Nephron progenitor cell (in vitro differentiated cells): Measurements from ENCODE around the gene MLLT11.

Source experiments
- DNase-seq: peaks from one replicate; pipeline ENCODE4 v3.0.0; 2021
- H3K27ac Mint-ChIP-seq: 2 replicates; pipeline ENCODE4 v1.8.0; 2021; ENCODE audit warnings: mild to moderate bottlenecking, moderate library complexity, mixed read lengths
- H3K27me3 Mint-ChIP-seq: 2 replicates; pipeline ENCODE4 v1.8.0; 2021; ENCODE audit warnings: mild to moderate bottlenecking, low read depth, mixed read lengths; ENCODE audit not compliant: poor library complexity
- H3K36me3 Mint-ChIP-seq: 2 replicates; pipeline ENCODE4 v1.8.0; 2021; ENCODE audit warnings: low read depth, mixed read lengths
- H3K4me1 Mint-ChIP-seq: 2 replicates; pipeline ENCODE4 v1.8.0; 2021; ENCODE audit warnings: mixed read lengths
- H3K4me3 Mint-ChIP-seq: 2 replicates; pipeline ENCODE4 v1.8.0; 2021; ENCODE audit warnings: mild to moderate bottlenecking, moderate library complexity, mixed read lengths
- H3K9me3 Mint-ChIP-seq: 2 replicates; pipeline ENCODE4 v1.8.0; 2021; ENCODE audit warnings: mild to moderate bottlenecking, moderate library complexity, mixed read lengths
- CTCF ChIP-seq: fragments of 200-600 bp; sonication (generic); IDR thresholded peaks from 2 replicates; pipeline ENCODE4 v1.5.0; 2021; ENCODE audit warnings: antibody characterized with exemption

MLLT11 gene

GRCh38 chr1:151060007-151060656 lies at the start of gene MLLT11:
Gene MLLT11 (plus strand): TSS chr1:151060397. CDS start chr1:151067225, 6,828 bp downstream.
- no peaks in the 10 kb centered on the region for H3K9me3 Mint-ChIP-seq
- peak within 1 kb of the TSS; percentile 87 for H3K27ac Mint-ChIP-seq
- peaks cover 32% of the 10 kb centered on the region for H3K36me3 Mint-ChIP-seq
- TF ChIP-seq CTCF, result no peak
- H3K27me3 Mint-ChIP-seq, result no peaks in the 10 kb centered on the region
- peak within 1 kb of the TSS; percentile 87 for H3K4me3 Mint-ChIP-seq
- DNase-seq, result peak; percentile 75
- H3K4me1 Mint-ChIP-seq, result peaks cover 79% of the 10 kb centered on the region

- Mint-ChIP-seq H3K36me3 (no peaks in the 10 kb centered on the region), H3K27me3 (peaks cover 6% of the 10 kb centered on the region), H3K4me1 (peaks cover 64% of the 10 kb centered on the region), H3K9me3 (no peaks in the 10 kb centered on the region), H3K4me3 (no peak overlapping the region), H3K27ac (no peak overlapping the region)
- no peak for TF ChIP-seq CTCF
- no peak for DNase-seq
These were observed 48.9 kb upstream of the MLLT11 start for GRCh38 chr1:151011154-151011850.

- H3K27ac Mint-ChIP-seq, result peak overlapping the region; percentile 91
- peaks cover 6% of the 10 kb centered on the region for H3K27me3 Mint-ChIP-seq
- no peaks in the 10 kb centered on the region for H3K9me3 Mint-ChIP-seq
- no peak overlapping the region for H3K4me3 Mint-ChIP-seq
- H3K4me1 Mint-ChIP-seq, result peaks cover 48% of the 10 kb centered on the region
- peaks cover 2% of the 10 kb centered on the region for H3K36me3 Mint-ChIP-seq
- no peak for DNase-seq
- TF ChIP-seq CTCF, result no peak
These were observed 47.3 kb upstream of the MLLT11 start for GRCh38 chr1:151012684-151013471.

- TF ChIP-seq CTCF, result no peak
- Mint-ChIP-seq H3K36me3 (peaks cover 8% of the 10 kb centered on the region), H3K4me3 (no peak overlapping the region)
These were observed 46.7 kb upstream of the MLLT11 start for GRCh38 chr1:151013518-151013917.

GRCh38 chr1:151024540-151025146 lies 35.6 kb upstream of the MLLT11 start:
- no peak overlapping the region for H3K27ac Mint-ChIP-seq
- H3K27me3 Mint-ChIP-seq, result no peaks in the 10 kb centered on the region
- H3K4me1 Mint-ChIP-seq, result no peaks in the 10 kb centered on the region
- no peaks in the 10 kb centered on the region for H3K9me3 Mint-ChIP-seq
- TF ChIP-seq CTCF, result peak; percentile 59
- H3K4me3 Mint-ChIP-seq, result no peak overlapping the region
- peaks cover 65% of the 10 kb centered on the region for H3K36me3 Mint-ChIP-seq
- peak; percentile 79 for DNase-seq

More at GRCh38 chr1:151013518-151013917, 46.7 kb upstream of the MLLT11 start:
- no peak for DNase-seq
- H3K4me1 Mint-ChIP-seq, result peaks cover 42% of the 10 kb centered on the region
- peak overlapping the region; percentile 91 for H3K27ac Mint-ChIP-seq
- peaks cover 6% of the 10 kb centered on the region for H3K27me3 Mint-ChIP-seq
- H3K9me3 Mint-ChIP-seq, result no peaks in the 10 kb centered on the region
